ENCODE data around the gene UBE2R2. TPM values are rescaled to one million over a fixed set of nuclear protein-coding genes. Genes with fewer than 3 reads are reported as not detected.

Gene UBE2R2
- total and polyA plus RNA-seq, 10 of the 15 experiments (the other 5 are each of a cell fraction or from before 2014, with no cell fraction given) = 7.2 to 32.8 (median 17.2) TPM

- TF ChIP-seq SMC3 (IDR thresholded peaks at IDR 0.05; ENCODE audit: borderline replicate concordance, low read length) (peak; percentile 73; the same call in 1 of the 2 replicates), GABPA (IDR thresholded peaks at IDR 0.05; ENCODE audit: low read depth) (no peak), ASH2L (IDR thresholded peaks at IDR 0.05; ENCODE audit: borderline replicate concordance, low read depth) (no peak), NFYA (IDR thresholded peaks at IDR 0.05; ENCODE audit: borderline replicate concordance, low read depth, low read length) (no peak), NR2C2 (IDR thresholded peaks at IDR 0.05; ENCODE audit: borderline replicate concordance, control insufficient read depth, insufficient read length, low read depth) (no peak), TCF12 (IDR thresholded peaks at IDR 0.05; ENCODE audit: low read depth, low read length) (0 out of 2 replicates have a peak, but pooled peaks have one; percentile 4), YY1 (IDR thresholded peaks at IDR 0.05; ENCODE audit: low read depth, low read length) (0 out of 2 replicates have a peak, but pooled peaks have one; percentile 31), ATF2 (IDR thresholded peaks at IDR 0.05; ENCODE audit: low read length) (no peak), RUNX3 (IDR thresholded peaks at IDR 0.05; ENCODE audit: low read length) (0 out of 2 replicates have a peak, but pooled peaks have one; percentile 10), BHLHE40 (IDR thresholded peaks at IDR 0.05; ENCODE audit: borderline replicate concordance in 1 of 2, low read depth in 2 of 2, low read length in 1 of 2) (no peak), RAD21 (IDR thresholded peaks at IDR 0.05; ENCODE audit: insufficient read depth, low read depth, low read length) (peak; percentile 84)
These were observed 35.4 kb downstream of the UBE2R2 start (continued) for GRCh38 chr9:33852216-33852826.

- BruUV-seq (replicated peaks) = no TSS peak
- Histone ChIP-seq H3K79me2 (ENCODE audit: control insufficient read depth, insufficient read depth, low read length) (peaks cover 68% of the 10 kb centered on the region), H2AFZ (ENCODE audit: control insufficient read depth, low read depth, low read length) (no peak overlapping the region), H3K9me3 (replicated peaks; ENCODE audit: control insufficient read depth, insufficient read depth, low read length) (no peaks in the 10 kb centered on the region), H3K9ac (ENCODE audit: control insufficient read depth, insufficient read depth, low read length) (no peak overlapping the region), H3K4me2 (ENCODE audit: control insufficient read depth, insufficient read depth) (no peak overlapping the region), H3K27ac (ENCODE audit: control insufficient read depth, insufficient read depth) (no peak overlapping the region), H3K4me1 (ENCODE audit: control insufficient read depth, insufficient read depth, low read length) (no peaks in the 10 kb centered on the region; the same call in 1 of the 2 replicates), H3K36me3 (ENCODE audit: control insufficient read depth in 2 of 2, insufficient read depth in 2 of 2, low read length in 1 of 2) (peaks cover 0 to 3% of the 10 kb centered on the region in 2 experiments; a peak in 2 of 4 replicates), H3K4me3 (no peak overlapping the region), H3K27me3 (replicated peaks in 1 of 2; ENCODE audit: control insufficient read depth in 2 of 2, insufficient read depth in 2 of 2, low read length in 1 of 2) (no peaks in the 10 kb centered on the region), H4K20me1 (ENCODE audit: control insufficient read depth, insufficient read depth) (no peaks in the 10 kb centered on the region)
- in situ Hi-C loops (cut with MboI) (no loop called here), intact Hi-C loops (cut with micrococcal nuclease; ENCODE audit: unreplicated experiment) (no loop called here)
- no peak for FAIRE-seq
- ChIA-PET RAD21 (ENCODE audit: unreplicated experiment) (interaction anchor here (0.6 kb wide), 1 partner anchor 12 kb away, joined by 3 read pairs; no protein-coding TSS in a partner anchor), CTCF (interaction anchor here (5.1 kb wide), 1 partner anchor 42 kb away, joined by 30 read pairs; the partner anchor contains the start of gene UBE2R2), SMC1A (ENCODE audit: uncharacterized antibody, unreplicated experiment) (interaction anchor here (0.6 kb wide), 1 partner anchor 162 kb away, joined by 3 read pairs; no protein-coding TSS in a partner anchor), POLR2A (no interaction called here)
- no peak for ATAC-seq
- DNase-seq (ENCODE audit: low read depth, low spot score) = no peak
- no peak for TF ChIP-seq PML (IDR thresholded peaks at IDR 0.05; ENCODE audit: low read length)
- no peak for TF ChIP-seq ZNF274 (IDR thresholded peaks at IDR 0.05; ENCODE audit: insufficient read depth, insufficient read length)
- TF ChIP-seq SREBF1 (IDR thresholded peaks at IDR 0.05; ENCODE audit: low read length) = no peak
- no peak for TF ChIP-seq ELK1 (IDR thresholded peaks at IDR 0.05; ENCODE audit: low read depth, low read length)
- TF ChIP-seq SPI1 (IDR thresholded peaks at IDR 0.05; ENCODE audit: borderline replicate concordance, insufficient read depth, low read depth, low read length) = no peak
- no peak for TF ChIP-seq NRF1 (conservative IDR thresholded peaks at IDR 0.05; ENCODE audit: low read depth, low read length)
- TF ChIP-seq TCF12 (IDR thresholded peaks at IDR 0.05; ENCODE audit: low read depth, low read length) = no peak
- TF ChIP-seq CBFB (IDR thresholded peaks at IDR 0.05; ENCODE audit: low read depth) = no peak
- no peak for TF ChIP-seq CBX3 (IDR thresholded peaks at IDR 0.05; ENCODE audit: borderline replicate concordance, low read depth)
- TF ChIP-seq NBN (IDR thresholded peaks at IDR 0.05) = no peak
- TF ChIP-seq MEF2A (IDR thresholded peaks at IDR 0.05; ENCODE audit: insufficient read depth, low read depth, low read length) = no peak
- no peak for TF ChIP-seq EED (IDR thresholded peaks at IDR 0.05; ENCODE audit: low read depth)
- TF ChIP-seq CEBPB (IDR thresholded peaks at IDR 0.05; ENCODE audit: borderline replicate concordance in 1 of 2, low read depth in 2 of 2, low read length in 2 of 2) = no peak
- no peak for TF ChIP-seq ZSCAN29 (IDR thresholded peaks at IDR 0.05)
These were observed 39.3 kb downstream of the UBE2R2 start for GRCh38 chr9:33856247-33856646.

Measured in GM12878 (cell line).